NB4 (cell line): ENCODE data around the gene GNB5.

Experiments used
- DNase-seq: peaks from one replicate; pipeline ENCODE4 v3.0.0; 2010; ENCODE audit warnings: low read depth
- H3K4me3 ChIP-seq: one replicate; pipeline ENCODE4 v1.5.1; 2011; ENCODE audit warnings: mild to moderate bottlenecking, low read depth, low read length, moderate library complexity
- CTCF ChIP-seq: IDR thresholded peaks from one replicate; pipeline ENCODE4 v1.5.1; 2012; ENCODE audit warnings: low read depth, low read length
- MAX ChIP-seq: IDR thresholded peaks from 2 replicates; pipeline ENCODE4 v1.6.1; 2011; ENCODE audit warnings: low read depth, low read length
- MYC ChIP-seq: IDR thresholded peaks from 2 replicates; pipeline ENCODE4 v1.6.1; 2011; ENCODE audit warnings: low read depth, low read length
- POLR2A ChIP-seq: IDR thresholded peaks from 2 replicates; pipeline ENCODE4 v1.6.1; 2011; ENCODE audit warnings: mild to moderate bottlenecking; ENCODE audit not compliant: insufficient read length; ENCODE audit errors: extremely low read depth

GNB5 gene

GRCh38 chr15:52069559-52069958 lies 121.6 kb downstream of the GNB5 start:
- H3K4me3 ChIP-seq = no peak overlapping the region
- no peak for DNase-seq
- no peak for TF ChIP-seq CTCF
- TF ChIP-seq MAX = no peak
- TF ChIP-seq POLR2A = no peak
- no peak for TF ChIP-seq MYC

DNA sequence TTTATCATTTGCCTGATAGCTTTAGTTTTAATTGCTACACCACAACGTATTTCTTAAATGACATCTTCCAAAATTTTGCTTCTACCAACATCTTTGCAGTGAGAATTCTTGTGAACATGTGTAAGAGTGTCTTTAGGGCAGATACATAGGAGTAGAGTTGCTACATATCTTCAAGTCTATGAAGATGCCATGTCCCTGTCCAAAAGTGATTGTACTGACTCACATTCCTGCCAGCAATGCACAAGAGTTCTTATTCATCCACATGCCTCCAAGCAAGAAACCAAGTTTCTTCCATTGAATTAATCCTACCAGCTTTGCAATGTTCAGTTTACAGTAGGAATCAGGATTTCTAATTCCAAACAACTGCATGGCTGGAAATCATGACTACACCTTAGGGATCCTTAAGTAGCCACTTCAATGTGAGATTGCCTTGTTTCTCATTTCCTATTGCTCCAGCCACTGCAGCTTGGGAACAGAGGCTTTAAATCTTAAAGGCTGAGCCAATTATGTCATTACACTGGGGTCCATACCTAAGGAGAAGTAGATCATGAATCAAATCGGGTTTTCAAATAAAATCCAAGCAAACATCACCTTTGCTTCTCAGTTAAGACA lies 123.1 kb downstream of the GNB5 start:
- no peak for DNase-seq
- no peak for TF ChIP-seq MAX
- no peak for TF ChIP-seq POLR2A
- TF ChIP-seq MYC = no peak
- TF ChIP-seq CTCF = no peak
- H3K4me3 ChIP-seq = no peak overlapping the region

DNA sequence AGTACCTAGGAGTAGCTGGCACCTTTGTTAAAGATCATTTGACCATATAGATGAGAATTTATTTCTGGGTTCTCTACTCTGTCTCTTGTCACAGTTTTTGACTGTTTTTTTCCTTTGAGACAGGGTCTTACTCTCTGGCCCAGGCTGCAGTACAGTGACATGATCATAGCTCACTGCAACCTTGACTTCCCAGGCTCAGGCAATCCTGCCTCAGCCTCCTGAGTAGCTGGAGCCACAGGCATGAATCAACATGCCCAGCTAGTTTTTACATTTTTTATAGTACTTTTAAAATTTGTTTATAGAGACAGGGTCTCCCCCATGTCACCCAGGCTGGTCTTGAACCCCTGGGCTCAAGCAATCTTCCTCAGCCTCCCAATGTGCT lies 123.7 kb downstream of the GNB5 start:
- H3K4me3 ChIP-seq = no peak overlapping the region
- no peak for TF ChIP-seq MAX
- TF ChIP-seq POLR2A = no peak
- no peak for TF ChIP-seq MYC
- no peak for TF ChIP-seq CTCF
- no peak for DNase-seq

GRCh38 chr15:52066842-52067544 lies 124.2 kb downstream of the GNB5 start:
- TF ChIP-seq CTCF (no peak), MAX (no peak), POLR2A (no peak), MYC (no peak)
- DNase-seq = no peak
- H3K4me3 ChIP-seq = no peak overlapping the region
